Activated T-cell treated with anti-CD3 and anti-CD28 coated beads, Interleukin-2, amount 50 U/mL, for 4 hours (primary cell): ENCODE data around the gene ZNF536. TPM values are rescaled to one million over a fixed set of nuclear protein-coding genes. Genes with fewer than 3 reads are reported as not detected.

ENCODE experiments used
- ATAC-seq, 2 donors: fragments of 200-7000 bp; cut with Tn5 transposase; one replicate each; pipeline ENCODE4 v1.10.0; 2021
- DNase-seq: peaks from one replicate; pipeline ENCODE4 v3.0.0-alpha.2; 2020
- H3K27me3 Mint-ChIP-seq: one replicate; pipeline ENCODE4 v1.8.0; 2021; ENCODE audit warnings: low read depth, mixed read lengths
- H3K36me3 Mint-ChIP-seq: one replicate; pipeline ENCODE4 v1.8.0; 2022; ENCODE audit warnings: mixed read lengths; ENCODE audit not compliant: insufficient read depth
- H3K4me1 Mint-ChIP-seq: one replicate; pipeline ENCODE4 v1.8.0; 2021; ENCODE audit warnings: low read depth, mixed read lengths
- H3K4me3 Mint-ChIP-seq: one replicate; pipeline ENCODE4 v1.8.0; 2021; ENCODE audit warnings: mild to moderate bottlenecking, moderate library complexity, mixed read lengths
- H3K9me3 Mint-ChIP-seq: one replicate; pipeline ENCODE4 v1.8.0; 2021; ENCODE audit warnings: mixed read lengths
- total RNA-seq, 3 donors: library from RNA; stranded (reverse); gene quantifications; one replicate each; pipeline ENCODE4 v1.2.1, GENCODE V29; 2021

The ZNF536 gene
- not detected for total RNA-seq

DNA sequence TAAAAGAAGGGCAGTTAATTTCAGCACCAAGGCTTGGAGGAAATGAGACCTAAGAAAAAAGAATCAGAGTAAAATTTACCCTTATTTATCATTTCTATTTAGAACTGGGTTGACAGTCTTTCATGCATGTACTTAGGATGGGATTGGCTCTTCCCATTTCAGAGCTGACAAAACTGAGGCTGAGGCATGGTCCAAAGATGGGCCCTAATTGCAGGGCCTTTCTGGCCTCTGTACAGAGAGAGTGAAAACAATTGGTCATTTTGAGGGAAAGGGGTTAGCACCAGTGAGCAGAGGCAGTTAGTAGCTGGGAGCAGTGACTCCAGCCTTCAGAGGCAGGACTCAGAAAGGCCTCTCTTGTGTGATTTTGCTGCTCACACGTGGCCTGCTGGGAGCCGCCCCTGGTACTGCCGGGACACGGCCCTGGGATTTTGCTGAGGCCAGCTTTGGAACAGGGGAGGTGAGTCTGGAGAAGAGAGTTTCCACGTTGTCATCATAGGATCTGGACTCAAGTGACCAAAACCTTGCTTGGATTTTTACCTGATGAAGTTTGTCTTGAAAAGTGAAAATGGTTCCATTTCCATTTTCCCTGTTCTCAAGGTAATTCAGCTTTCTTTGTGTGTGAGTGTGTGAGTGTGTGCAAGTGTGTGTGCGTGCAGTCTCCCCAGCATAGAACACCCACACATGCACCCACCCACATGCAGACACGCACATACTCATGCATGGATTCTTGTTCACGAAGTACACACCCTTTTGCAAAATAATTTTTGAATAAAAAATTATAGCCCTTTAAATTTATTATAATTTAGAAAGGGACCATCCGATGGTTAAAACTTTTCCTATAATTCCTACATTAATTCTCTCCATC, at the start of gene ZNF536:
Gene ZNF536, plus strand, starts transcription at position 425 of the 865 bp plus-strand sequence. CDS start 71,179 bp downstream, outside the sequence.
- Mint-ChIP-seq H3K4me3 (no peak within 1 kb of the TSS), H3K36me3 (no peaks in the 10 kb centered on the region), H3K4me1 (no peaks in the 10 kb centered on the region), H3K9me3 (no peaks in the 10 kb centered on the region), H3K27me3 (peaks cover 27% of the 10 kb centered on the region)
- ATAC-seq (no peak), DNase-seq (no peak)

DNA sequence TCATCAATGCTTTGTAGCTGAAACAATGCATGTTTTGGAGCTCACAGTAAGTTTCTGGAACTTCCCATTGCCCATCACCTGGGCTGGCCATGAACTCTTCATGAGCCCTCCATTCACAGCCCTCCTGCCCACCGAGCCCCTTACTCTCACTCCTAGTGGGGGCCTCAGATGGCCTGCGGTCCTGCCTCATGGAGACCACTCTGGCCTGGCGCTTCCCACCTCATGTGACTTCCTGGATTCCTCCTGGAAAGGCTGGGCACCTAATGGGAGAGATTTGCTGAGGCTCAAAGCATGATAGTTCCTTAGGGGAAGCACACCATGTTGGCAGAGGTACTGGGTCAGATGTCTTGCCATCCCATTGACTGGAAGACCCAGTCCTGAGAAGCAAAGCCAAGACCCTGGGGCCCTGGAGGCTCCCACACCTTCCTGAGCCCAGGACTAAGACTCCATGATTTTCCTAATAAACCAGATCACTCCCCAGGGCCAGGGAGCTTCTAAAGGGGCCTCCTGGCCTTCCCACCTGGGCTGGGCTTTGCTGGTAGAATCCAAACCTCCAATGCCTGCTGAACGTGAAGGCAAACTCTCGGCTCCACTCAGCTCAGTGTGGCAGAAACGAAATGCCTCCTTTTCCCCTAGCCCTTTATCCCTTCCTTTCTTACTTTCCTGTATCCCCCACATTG, 49.4 kb upstream of the ZNF536 start:
- ATAC-seq (no peak), DNase-seq (no peak)
- Mint-ChIP-seq H3K9me3 (peaks cover 4% of the 10 kb centered on the region), H3K4me3 (no peak overlapping the region), H3K36me3 (no peaks in the 10 kb centered on the region), H3K27me3 (no peaks in the 10 kb centered on the region), H3K4me1 (no peaks in the 10 kb centered on the region)

DNA sequence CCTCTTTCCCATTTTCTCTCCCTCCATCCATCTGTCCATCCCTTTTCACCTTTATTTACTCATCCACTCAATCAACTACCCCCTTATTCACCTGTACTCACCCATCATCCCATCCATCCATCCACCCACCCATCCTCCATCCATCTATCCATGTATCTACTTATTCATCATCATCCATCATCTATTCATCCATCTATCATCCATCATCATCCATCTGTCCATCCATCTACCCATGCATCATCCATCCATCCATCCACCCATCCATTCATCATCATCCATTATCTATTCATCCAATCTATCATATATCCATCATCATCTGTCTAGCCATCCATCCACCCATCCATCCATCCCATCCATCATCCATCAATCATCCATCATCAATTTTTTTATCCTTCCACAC, 48.3 kb upstream of the ZNF536 start:
- Mint-ChIP-seq H3K36me3 (no peaks in the 10 kb centered on the region), H3K4me1 (no peaks in the 10 kb centered on the region), H3K9me3 (peaks cover 4% of the 10 kb centered on the region), H3K4me3 (no peak overlapping the region), H3K27me3 (no peaks in the 10 kb centered on the region)
- ATAC-seq (no peak), DNase-seq (no peak)

DNA sequence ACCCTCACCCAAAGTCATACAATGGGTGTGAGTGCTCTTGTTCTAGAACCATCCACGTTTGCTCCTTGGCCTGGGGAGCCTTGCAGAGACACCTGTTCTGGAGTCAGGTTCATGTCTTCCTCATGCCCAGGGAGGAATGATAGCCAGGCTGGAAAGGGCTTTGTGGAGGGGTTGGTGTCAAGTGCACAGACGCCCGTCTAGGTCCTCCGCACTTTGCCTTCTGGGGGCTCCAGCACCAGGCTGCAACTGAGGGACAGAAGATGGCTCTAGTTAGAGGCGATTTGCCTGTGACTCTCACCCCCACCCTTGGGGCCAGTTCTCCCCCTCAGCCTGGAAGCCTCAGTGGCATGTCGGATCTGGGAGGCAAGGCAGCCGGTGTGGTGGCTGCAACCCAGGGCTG, 47.2 kb upstream of the ZNF536 start:
- ATAC-seq (no peak), DNase-seq (no peak)
- no peaks in the 10 kb centered on the region for H3K27me3 Mint-ChIP-seq
- H3K4me3 Mint-ChIP-seq, result no peak overlapping the region
- H3K4me1 Mint-ChIP-seq, result no peaks in the 10 kb centered on the region
- H3K9me3 Mint-ChIP-seq, result peaks cover 4% of the 10 kb centered on the region
- no peaks in the 10 kb centered on the region for H3K36me3 Mint-ChIP-seq

DNA sequence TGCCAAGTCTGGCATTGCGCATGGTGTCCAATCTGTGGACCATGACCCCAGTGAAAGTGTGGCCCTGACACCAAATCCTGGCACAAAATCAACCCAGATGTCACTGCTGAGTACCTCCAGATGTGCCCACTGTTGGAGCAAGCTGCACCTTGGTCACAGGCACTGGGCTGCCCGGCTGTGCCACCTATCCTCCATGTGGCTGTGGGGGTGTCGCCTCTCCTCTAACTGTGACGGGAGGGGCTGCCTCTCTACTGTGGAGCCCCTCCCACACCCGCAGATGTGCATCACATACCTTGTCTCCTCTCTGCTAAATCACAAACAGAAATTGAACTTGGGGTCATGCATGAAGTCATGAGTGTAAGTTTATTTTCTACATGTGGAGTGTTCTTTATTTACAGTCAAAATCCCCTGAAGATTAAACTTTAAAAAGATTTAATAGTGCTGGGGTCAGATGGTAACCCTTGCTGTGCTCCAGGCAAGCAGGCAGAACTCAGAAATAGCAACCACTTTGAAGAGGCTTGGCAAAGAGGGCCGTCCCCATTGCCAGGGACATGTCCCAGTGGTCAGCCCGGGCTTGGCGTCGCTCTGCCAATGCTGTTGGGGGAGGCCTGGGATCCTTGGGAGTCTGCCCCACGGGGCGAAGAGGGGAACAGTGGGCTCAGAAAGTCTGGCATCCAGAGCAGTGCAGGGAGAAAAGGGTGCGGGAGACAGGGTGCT, 46.4 kb upstream of the ZNF536 start:
- ATAC-seq, result no peak
- H3K4me1 Mint-ChIP-seq, result no peaks in the 10 kb centered on the region

DNA sequence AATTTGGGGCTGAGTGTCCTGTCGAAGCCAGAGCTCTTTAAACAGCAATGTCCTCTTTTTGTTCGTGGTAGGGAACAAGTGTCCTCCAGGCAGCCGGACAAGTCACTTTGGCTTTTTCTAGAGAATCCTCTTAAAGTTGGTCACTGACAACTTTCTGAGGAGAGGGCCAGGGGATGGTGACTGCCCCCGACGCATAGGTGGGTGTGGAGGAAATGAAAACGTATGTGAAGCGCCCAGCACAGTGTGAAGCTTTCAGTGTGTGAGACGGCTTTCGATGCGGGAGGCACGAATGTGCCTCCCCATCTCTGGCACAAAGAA, 45.8 kb upstream of the ZNF536 start:
- H3K9me3 Mint-ChIP-seq, result peaks cover 4% of the 10 kb centered on the region
- H3K4me1 Mint-ChIP-seq, result no peaks in the 10 kb centered on the region
- no peaks in the 10 kb centered on the region for H3K36me3 Mint-ChIP-seq
- no peaks in the 10 kb centered on the region for H3K27me3 Mint-ChIP-seq
- H3K4me3 Mint-ChIP-seq, result no peak overlapping the region
- DNase-seq (no peak), ATAC-seq (no peak)

More for the DNA sequence above, 46.4 kb upstream of the ZNF536 start:
- no peaks in the 10 kb centered on the region for H3K36me3 Mint-ChIP-seq
- no peak for DNase-seq
- no peak overlapping the region for H3K4me3 Mint-ChIP-seq
- H3K9me3 Mint-ChIP-seq, result peaks cover 4% of the 10 kb centered on the region
- H3K27me3 Mint-ChIP-seq, result no peaks in the 10 kb centered on the region

DNA sequence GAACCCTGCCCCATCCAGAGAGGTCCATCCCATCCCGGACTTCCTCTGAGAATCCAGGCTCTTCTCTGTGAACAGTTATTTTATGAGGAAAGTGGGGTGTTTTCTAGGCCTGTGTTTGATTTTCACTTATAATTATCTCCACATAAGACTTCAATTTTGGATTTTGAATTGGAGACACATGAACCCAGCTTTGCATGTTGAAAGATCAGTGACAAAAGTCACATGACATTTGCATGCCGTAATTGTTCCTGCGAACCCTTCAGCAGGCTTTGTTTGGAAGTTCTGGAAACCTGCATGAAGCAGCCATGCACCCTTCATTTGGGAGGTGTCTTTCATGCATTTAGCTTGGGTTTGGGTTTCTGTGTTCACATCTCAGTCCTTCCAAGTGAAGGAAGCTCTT, 44.9 kb upstream of the ZNF536 start:
- H3K9me3 Mint-ChIP-seq, result peaks cover 4% of the 10 kb centered on the region
- no peak for DNase-seq
- H3K4me3 Mint-ChIP-seq, result no peak overlapping the region
- H3K4me1 Mint-ChIP-seq, result no peaks in the 10 kb centered on the region
- H3K27me3 Mint-ChIP-seq, result no peaks in the 10 kb centered on the region
- no peaks in the 10 kb centered on the region for H3K36me3 Mint-ChIP-seq
- no peak for ATAC-seq

DNA sequence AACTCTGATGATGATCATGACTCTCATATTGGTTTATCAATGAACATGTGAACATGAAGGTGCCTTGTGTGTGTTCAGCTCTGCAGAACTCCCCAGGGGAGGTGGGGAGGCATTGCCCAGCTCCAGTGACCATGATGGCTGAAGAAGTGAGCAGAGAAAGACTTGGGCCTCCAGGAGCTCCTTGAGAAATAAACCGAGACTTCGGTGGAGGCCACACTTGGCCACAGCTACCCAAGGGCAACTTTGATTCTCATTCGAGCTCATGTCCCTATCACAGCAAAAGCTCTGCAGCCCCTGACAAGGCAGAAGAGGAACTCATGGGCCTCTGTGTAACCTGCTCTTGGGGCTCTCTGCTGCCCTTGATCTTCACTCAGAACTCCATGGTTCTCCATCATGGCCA, 44.1 kb upstream of the ZNF536 start:
- ATAC-seq (no peak), DNase-seq (no peak)
- H3K36me3 Mint-ChIP-seq, result no peaks in the 10 kb centered on the region
- no peaks in the 10 kb centered on the region for H3K4me1 Mint-ChIP-seq
- no peak overlapping the region for H3K4me3 Mint-ChIP-seq
- H3K27me3 Mint-ChIP-seq, result no peaks in the 10 kb centered on the region
- peaks cover 4% of the 10 kb centered on the region for H3K9me3 Mint-ChIP-seq

DNA sequence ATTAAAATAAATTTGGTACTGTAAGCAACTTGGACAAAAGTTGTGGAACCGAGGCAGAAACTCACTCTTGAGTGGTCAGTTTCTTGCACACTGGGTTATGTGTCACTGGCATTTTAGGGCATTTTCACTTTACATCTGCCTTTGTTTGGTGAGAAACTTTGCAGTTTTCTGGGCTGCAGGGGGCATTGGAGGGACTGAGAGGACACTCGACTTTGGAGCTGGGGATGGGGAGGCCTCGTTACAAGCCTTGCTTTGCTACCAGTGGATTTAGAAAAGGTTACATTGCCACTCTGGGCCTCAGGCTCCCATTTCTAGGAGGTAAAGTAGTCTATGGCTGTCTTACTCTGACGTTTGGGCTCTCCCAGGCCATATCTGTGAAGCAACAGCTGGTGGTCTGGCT, 41.9 kb upstream of the ZNF536 start:
- no peak for ATAC-seq

DNA sequence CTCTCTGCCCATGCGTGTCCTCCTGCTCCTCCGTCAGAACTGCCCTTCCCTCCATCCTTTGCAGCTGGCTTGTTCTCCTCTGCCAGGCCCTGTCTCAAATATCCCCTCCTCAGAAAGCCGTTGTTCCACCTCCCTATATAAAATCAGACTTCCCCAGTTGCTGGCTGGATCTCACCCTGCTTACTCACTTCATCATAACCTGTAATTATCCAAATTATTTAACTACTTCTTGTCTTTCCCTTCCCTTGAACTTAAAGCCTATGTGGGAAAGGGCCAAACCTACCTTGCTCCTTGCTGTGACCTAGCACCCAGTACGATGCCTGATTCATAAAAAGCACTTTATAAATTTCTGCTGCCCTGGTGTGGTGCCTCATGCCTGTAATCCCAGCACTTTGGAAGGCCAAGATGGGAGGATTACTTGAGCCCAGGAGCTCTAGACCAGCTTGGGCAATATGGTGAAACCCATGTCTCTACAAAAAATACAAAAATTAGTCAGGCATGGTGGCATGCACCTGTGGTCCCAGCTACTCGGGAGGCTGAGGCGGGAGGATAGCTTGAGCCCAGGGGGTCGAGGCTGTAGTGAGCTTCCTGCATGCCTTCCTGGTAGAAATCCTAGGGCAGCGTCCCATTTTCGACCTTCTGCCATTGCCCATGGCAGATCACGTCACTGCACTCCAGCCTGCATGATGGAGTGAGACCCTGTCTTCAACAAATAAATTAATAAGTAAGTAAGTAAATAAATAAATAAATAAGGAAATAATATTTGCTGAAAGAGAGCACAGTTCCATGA, 39.5 kb upstream of the ZNF536 start:
- no peaks in the 10 kb centered on the region for H3K27me3 Mint-ChIP-seq
- no peak for ATAC-seq

More for the DNA sequence above, 41.9 kb upstream of the ZNF536 start:
- Mint-ChIP-seq H3K9me3 (no peaks in the 10 kb centered on the region), H3K4me1 (no peaks in the 10 kb centered on the region), H3K36me3 (no peaks in the 10 kb centered on the region), H3K4me3 (no peak overlapping the region), H3K27me3 (no peaks in the 10 kb centered on the region)
- no peak for DNase-seq

DNA sequence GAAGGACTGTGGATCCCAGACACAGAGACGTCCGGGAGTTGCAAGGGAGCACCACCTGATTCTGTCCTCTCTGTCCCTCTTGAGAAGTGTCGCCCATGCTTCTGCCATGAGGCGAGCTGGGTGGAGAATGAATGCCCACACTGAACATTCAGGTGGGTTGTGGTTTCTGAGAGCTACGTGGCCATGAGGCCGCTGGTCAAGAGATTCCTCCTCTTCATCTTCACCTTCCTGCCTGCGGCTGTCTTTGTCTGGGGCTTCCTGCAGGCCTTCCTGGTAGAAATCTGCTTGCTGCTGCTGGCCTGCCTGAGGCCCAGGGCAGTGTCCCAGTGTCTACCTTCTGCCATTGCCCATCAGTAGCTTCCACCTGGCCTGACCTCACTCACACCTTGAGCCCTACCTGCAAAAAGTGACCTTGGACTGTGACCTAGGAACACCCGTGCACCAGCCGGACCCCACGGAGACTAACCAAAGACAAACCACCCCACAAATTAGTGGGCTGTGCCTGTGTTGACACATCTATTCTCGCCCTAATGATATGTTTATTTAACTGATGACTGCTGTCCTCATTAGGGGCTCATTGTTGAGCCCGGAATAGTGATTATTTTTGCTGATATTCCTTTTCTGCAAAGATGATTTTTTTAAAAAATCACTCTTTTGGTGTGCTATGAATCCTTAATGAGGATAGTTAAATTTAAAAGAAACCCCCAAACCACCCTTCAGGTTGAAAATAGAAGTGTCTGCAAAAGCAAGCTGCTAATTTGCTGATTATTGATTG, 38.7 kb upstream of the ZNF536 start:
- H3K4me1 Mint-ChIP-seq, result no peaks in the 10 kb centered on the region
- H3K4me3 Mint-ChIP-seq, result no peak overlapping the region
- DNase-seq (no peak), ATAC-seq (no peak)
- H3K27me3 Mint-ChIP-seq, result no peaks in the 10 kb centered on the region
- H3K36me3 Mint-ChIP-seq, result no peaks in the 10 kb centered on the region
- no peaks in the 10 kb centered on the region for H3K9me3 Mint-ChIP-seq

More for the DNA sequence above, 39.5 kb upstream of the ZNF536 start:
- no peaks in the 10 kb centered on the region for H3K9me3 Mint-ChIP-seq
- H3K4me3 Mint-ChIP-seq, result no peak overlapping the region
- H3K36me3 Mint-ChIP-seq, result no peaks in the 10 kb centered on the region
- DNase-seq, result no peak
- no peaks in the 10 kb centered on the region for H3K4me1 Mint-ChIP-seq

DNA sequence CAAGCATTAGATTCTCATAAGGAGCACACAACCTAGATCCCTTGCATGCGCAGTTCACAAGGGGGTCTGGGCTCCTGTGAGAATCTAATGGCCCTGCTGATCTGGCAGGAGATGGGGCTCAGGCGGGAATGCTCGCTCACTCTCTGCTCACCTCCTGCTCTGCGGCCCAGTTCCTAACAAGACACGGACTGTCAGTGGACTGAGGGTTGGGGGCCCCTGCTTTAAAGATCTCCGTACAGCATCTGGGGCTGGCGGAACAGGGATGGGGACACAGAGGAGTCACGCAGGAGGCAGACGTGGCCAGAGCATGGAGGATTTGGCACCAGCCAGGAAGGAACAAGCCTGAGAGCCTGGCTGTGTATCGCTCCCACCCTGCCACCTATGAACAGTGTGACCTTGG, 37.3 kb upstream of the ZNF536 start:
- no peaks in the 10 kb centered on the region for H3K36me3 Mint-ChIP-seq
- no peaks in the 10 kb centered on the region for H3K4me1 Mint-ChIP-seq
- DNase-seq, result no peak
- H3K4me3 Mint-ChIP-seq, result no peak overlapping the region
- ATAC-seq, result no peak
- no peaks in the 10 kb centered on the region for H3K9me3 Mint-ChIP-seq
- H3K27me3 Mint-ChIP-seq, result no peaks in the 10 kb centered on the region

DNA sequence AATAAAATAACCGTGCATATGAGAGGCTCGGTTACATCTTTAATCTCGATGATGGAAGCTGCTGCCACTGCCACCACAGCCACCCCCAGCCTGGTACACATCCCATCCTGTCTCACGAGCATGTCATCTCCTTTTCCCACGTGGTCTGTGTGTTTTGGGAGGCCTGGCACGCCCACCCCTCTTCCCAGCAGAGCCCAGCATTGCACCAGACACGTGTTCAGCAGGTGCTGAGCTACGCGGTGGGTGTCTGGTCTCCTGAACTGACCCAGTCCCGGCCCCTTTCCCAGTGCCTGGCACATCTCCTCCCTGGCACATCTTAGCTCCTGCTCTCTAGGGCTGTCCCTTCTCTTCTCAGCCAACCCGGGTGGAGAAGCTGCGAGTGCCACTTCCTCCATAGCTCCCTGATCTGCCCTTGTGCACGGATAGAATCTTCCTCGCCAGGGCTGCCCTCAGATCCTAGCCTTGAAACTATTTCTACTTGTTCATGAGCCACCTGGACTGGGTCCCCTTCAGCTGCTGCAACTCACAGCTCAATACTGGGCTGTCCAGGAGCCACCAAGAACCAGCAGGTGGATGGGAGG, 36.8 kb upstream of the ZNF536 start:
- no peak for ATAC-seq
- Mint-ChIP-seq H3K4me1 (no peaks in the 10 kb centered on the region), H3K27me3 (no peaks in the 10 kb centered on the region), H3K4me3 (no peak overlapping the region), H3K9me3 (no peaks in the 10 kb centered on the region), H3K36me3 (no peaks in the 10 kb centered on the region)
- no peak for DNase-seq
